ENCODE results near the gene CHD2.
"Not testable (repeated sequence)": the region's sequence is repeated elsewhere in the genome, so short reads cannot be mapped to it uniquely, and the experiment has no call there.

Gene CHD2

DNA sequence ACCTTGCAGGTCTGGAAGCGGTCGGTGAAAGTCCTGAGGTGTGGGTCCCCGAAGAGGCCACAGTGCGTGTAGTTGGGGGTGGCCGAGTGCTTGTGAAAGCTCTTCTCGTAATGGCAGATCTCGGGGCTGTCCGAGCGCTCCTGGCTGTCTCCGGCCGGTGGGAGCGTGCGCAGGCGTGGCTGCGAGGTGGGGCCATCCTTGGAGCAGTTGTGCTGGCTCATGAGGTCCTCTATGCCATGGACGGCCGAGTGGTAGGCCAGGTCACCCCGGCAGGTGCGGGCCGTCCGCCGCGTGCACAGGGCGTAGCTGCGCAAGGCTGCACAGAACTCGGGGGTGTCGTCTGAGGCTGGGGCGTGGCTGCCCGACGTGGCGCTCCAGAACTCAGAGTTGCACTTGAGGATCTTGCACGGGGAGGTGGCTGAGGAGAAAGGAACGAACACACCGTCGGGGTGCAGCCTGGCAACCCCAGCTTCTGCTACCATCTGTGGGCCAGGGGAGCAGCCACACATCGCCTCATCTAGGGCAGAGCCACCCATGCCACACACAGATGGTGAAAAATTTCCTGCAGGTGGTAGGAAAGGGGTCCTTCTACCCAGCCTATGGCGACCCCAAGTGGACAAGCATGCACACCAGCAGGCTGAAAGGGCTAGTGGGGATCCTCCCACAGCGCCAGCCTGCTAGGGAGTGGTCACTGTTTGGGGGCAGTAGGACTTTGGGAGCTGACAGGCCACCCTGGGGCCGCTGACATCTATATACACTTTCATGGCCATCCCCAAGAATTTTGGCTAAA, 152.2 kb downstream of the CHD2 start:
- DNase-seq: no peak

DNA sequence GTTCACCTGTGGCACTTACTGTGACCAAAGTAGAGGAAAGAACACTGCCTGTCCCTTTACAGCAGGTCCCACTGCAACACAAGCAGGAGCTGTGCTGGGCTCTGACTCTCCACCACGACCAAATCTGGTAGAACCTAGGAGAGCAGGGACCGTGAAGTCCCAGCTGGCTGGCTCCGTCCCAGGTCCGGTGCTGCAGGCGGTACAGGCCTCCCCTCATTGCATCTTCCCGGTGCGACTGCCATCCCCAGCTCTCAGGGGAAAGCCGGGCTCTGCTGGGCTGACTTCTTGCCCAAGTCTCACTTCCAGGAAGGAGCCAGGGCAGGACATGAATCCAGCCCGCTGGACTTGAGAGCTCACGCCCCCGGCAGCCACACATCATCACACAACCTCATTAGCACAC, 155.1 kb downstream of the CHD2 start:
- no peak for DNase-seq

DNA sequence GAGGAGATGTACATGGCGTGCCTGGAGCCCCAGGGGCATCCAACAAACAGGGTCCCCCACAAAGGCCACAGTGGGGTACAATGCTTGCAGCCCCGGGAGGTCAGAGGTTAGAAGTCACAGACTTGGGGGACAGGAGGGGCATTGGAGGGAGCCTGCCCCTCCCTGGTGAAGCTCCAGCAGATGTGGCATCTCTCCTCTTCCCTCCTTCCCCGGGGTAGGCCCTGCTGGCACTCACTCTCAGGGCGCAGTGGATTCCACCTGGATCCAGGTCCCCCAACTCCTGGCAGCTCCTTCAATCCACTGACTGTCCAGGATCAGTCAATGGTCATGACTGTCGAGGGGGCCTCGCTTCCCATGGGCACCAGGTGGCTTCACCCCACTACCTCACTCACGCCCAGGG, 156.7 kb downstream of the CHD2 start:
- DNase-seq: no peak

DNA sequence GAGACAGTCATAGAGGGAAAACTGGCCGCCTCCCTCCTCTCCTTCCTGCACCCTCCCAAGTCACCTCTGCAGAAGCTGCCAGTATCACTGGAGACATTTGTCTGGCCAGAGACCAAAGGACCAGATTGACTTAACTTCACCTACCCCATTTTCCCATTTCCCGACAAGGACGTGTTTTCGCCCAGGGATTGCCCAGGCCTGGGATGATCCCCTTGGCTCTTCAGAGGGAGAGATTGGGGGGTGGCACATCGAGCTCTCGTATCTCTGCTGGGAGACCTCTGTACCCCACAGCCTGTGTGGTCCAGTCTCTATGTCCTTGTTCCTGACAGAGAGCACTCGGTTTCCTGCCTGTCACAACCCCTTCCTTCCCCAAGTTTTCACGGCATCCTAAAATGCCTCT, 157.5 kb downstream of the CHD2 start:
- no peak for DNase-seq

DNA sequence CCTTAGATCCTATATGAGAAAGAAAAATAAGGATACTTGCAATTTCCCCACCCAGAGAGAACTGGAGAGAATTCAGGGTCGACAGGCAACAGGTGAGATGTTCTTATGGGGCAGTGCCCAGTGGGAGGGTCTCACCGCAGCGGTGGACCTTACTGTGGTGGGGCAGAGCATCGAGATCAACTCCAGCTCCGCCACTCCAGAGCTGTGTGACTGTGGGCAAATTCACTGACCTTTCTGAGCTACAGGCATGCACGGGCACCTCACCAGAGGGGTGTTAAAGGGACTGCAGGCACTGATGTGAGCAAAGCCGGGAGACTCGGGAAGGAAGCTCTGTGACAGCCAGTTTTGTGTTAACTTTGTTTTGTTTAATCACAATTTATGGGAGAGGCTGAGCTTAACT, 158.0 kb downstream of the CHD2 start:
- no peak for DNase-seq

DNA sequence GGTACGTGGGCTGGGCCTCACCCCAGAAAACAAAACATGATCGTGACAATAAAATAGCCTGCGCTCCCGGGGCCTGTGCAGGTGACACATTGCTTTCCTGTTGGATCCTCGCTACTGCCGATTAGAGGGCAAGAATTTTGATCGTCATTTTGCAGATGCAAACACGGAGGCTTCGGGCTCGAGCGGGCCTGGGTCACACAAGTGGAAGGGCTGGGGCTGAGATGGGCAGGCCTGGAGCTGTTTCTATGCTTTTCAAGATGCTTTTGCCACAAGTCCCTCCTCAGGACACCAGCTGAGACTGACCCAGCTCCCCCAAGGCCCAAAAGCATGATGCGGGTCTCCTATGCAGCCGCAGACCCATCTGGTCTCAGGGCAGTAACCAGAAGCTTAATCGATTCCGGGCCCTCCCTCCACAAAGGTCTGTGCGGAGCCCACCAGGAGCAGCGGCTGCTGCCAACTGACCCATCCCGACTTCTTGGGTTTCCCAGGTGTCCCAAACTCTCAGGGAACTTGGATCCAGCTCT, 158.8 kb downstream of the CHD2 start:
- no peak for DNase-seq

DNA sequence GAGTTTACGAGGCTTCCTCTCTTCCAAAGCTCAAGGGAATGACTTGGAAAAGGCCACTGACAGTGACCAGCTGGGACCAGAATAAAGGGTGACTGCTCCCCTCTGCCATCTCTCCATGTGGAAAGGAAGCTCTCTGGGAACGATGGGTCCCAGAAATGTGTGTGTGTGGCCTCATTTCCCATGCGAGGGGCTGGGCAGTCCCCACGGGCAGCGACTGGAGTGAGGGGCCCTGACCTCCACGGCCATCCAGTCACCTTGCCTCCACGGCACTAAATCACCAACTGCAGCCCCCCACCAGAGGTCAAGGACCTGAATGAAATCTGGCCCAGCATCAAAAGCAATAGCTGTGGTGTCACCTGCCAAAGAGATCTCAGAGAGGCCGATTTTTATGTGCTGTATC, 159.3 kb downstream of the CHD2 start:
- DNase-seq: no peak

DNA sequence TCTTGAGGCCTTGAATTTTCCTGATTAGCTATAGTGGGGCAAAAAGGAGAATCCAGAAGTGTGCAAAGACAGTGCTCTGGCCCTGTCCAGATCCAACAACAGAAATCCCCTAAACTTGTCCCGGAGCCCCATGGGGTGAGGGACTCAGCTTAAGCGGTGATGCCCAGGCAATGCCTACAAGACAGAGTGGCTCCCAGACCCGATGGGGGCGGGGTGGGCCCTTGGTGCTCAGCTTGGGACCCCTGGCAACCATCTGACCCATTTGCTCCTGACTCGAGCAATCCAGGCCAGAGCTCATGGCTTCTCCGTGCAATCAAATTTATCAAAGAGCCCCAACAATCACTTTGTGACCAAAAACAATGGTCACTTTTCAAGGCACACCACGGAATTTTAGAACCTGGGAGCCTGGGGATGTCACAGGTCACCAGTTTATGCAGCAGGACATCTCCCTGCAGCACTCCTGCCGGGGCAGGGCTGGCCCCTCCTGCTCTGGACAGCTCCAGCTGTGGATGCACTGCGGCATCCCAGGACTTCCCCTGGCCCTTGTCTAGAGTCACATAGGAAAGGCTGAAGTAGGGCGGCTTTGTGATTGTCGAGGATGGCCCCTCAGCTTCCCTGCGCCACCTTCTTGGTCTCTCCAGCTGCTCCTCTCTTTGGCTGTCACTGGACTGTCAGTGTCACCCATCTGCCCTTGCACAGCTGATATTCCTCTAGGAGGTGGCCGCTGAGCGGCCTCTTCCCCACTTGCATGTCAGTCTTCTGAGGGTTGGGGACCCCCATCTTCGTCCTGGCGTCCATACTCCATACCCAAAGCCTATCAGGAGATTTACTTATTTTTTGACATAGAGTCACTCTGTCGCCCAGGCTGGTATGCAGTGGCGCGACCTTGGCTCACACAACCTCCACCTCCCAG, 160.5 kb downstream of the CHD2 start:
- no peak for DNase-seq

DNA sequence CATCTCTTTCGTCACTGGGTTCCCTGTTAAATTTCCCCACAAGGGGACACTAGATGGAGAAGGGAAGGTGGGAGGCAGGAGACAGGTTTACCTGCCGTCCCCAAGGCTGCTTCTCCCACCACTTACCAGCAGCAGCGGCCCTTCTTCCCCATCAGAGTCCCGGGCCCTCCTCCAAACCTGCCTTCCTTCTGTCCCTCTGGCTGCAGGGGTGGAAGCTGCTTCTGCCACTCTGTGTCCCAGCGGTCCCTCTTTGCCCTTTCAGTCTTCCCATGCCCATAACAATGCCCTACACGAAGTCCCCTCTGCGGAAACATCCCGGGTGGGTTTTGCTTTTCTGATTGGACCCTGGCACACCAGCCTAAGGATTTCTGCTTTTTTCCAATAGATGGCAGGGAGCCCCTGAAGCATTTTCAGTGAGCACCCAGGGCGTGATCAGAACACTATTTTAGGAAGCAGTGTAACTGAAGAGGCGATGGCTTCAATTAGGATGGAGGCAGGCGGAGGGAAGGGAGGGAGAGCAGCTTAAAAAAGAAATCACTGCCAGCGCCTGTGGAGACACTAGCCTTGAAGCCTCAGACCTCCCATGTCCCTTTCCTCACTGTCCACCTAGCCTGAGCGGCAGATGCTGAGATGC, 162.6 kb downstream of the CHD2 start:
- not testable (repeated sequence) for DNase-seq

DNA sequence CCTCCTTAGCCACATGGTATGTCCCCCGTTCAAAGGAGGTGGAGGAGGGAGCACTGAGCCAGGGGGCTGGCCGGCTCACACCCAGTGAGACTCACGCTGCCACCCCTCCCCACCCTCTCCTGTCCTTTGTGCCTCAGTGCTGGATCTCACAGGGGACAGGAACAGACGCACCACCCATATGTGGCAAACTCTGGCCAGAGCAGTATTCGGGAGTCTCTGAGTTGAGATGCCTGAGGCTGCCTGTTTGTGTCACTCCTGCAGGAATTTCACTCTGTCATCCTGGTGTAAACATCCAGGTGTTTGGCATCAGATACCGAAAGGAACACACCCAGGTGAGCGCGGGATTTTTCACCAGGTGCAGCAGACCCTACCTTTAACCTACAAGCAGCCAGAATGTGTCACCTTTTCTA, 163.1 kb downstream of the CHD2 start:
- no peak for DNase-seq

DNA sequence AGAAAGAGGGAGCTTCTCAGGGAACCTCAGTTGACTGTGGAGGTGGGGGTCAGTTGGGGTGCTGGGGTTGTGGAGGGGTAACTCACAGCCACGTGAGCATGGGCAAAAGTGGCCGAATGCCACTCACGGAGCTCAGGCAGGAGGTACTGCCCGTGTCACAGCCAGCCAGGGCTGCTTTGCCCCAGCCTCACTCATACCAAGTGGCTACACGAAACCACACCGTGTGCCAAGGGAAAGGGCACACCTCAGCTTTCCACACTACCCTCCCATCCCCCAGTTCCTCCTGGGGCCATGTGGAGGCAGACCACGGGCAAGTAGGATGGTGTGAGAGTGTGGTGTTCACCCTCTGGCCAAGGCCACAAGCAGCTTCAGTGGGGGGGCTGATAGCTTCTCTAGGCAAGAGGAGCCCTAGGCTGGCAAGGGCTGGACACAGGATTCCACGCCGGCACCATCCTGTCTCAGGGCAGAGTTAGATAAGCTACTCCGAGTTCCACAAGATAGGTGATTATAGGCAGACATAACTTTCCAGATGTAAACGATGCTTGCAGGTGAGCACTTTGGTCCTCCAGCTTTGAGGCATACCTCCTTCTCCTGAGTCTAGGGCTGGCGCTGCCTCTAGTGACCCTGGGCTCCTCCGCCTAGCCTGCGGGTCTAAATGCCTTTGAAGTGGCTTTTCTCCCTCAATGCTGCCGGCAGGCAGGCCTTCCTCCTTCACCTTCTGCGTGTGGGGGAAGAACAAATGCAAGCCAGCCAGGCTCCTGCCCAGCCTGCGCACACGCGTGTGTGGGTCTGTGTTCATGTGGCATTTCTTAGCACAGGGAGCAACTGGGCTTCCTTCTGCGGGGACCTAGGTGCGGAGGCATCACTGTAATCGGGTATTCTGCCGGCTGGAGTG, 163.9 kb downstream of the CHD2 start:
- DNase-seq: no peak

DNA sequence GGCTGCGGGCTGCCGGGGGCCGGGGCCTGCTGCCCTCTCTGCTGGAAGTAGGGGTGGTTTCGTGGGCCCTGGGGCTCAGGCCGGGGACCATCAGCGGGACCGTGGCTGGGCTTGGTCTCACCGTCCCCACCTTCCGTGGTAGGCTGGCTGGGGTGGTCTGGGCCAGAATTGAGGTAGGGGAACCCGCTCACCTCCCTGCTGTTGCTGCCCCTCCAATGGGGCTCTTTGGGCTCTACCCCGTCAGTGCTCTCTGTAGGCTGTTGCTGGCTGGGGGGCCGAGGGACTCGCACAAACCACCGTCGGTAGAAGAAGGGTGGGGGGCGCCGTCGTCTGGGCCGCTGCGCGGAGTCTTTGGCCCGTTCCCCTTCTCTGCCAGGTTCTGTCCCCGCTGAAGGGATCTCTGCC, 165.5 kb downstream of the CHD2 start:
- no peak for DNase-seq

DNA sequence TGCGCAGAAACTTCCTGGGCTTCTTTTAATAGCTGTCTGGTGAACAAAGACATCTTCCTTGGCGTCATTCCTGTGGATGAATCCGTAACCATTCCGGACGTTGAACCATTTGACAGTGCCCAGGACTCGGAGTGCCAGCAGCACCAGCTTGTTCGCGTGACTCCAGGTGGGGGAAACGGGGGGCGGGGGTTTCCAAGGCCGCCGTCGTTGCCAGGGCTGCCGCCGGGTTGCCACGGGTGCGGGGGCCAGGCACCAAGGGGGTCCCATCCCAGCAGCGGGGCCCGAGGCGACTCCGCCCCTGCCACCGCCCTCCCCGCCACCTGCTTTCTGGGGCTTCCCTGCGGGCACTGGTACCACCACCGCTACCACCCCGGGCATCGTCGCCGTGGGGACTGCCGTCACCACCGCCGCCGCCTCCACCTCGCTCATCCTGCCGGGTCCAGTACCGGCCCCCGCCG, 166.1 kb downstream of the CHD2 start:
- DNase-seq: no peak

DNA sequence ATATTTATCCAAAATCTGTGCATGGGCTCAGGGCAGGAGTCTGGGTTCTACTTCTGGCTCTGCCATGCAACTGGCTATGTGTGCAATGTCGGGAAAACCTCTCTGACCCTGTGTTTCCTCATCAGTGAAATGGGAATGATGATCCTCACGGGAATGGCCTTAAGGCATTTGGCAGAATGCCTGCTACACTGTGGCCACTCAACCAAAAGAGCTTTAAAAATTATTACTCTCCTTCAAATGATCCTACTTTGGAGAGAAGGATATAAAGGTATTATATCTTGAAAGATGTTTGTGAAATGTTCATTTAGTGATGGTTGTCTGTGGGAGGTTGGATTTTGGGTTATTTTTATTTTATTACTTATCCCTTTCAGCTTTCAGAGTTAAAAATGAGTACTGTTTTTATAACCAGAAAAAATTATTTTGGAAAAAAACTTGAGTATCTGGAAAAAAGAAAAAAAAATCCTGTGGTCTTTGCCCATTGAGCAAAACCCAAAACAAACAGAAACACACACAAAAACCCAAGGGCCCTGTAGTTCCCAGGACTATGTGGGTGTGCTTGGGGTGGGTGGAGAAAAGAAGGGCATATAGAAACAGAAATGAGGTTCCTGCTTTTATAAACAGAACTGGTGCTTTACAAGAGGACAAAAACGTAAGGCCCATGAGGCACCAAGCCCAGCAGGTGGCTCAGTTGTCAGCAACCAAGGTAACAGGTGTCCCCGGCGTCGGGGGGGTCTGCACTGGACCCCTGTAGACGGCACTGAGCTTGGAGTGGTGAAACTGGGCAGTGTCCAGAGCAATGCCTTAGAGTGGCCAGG, 166.9 kb downstream of the CHD2 start:
- DNase-seq: no peak

DNA sequence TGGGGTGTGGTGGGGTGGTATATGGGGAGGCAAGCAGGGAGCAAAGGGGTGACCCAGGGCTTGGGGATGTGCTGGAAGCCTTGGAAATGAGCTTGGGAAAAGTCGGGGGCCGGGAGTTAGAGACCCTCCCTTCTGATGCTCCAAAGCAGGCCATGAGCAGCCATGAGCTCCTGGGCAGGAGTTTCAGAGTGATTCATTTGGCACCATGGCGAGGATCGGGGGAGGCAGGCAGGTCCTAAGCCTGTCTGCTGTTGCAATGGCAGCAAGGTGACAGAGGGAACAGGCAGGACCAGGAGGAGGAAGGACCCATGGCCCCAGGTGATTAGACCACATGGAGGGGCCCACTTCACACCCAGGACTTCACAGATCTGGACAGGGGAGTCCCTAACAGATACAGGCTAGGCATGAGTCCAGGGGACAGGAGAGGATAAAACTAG, 167.5 kb downstream of the CHD2 start:
- no peak for DNase-seq

DNA sequence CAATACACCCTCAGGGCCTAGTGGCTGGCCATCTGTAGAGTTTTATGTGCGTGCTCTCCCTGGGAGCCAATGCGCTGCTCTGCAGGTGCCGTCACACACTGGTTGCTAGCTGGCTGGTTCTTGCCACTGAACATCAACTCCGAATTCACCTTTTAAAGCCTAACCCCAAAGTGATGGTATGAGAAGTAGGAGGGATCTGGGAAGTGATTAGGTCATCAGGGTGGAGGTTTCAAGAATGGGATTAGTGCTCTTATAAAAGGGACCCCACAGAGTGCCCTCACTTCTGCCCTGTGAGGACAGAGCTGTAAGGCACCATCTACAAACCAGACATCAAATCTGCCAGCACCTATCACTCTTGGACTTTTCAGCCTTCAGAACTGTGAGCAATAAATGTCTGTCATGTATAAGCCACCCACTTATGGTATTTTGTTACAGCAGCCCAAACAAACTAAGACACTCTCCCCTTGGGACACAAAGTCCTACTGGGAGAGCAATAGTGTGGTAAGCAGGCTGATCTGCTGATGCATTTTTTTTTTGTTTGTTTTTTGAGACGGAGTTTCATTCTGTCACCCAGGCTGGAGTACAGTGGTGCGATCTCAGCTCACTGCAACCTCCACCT, 168.6 kb downstream of the CHD2 start:
- DNase-seq: no peak

DNA sequence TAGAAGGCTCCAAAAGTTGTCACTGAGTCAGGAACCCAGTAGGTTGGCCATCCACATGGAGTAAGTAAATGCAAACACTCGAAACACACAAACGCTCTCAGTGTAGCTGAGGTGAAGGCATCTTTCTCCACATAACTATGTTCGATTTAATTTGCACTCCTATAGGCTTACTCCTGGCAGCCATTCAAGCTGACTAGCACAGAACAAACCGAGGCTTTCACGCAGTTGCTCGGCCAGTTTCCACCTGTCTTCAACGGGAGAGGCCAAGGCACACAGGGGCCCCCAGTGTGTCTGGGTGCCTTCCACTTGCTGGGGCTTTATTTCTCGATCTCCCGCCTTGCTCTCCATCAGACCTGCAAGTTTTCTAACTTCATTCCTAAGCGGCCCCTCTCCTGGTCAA, 170.0 kb downstream of the CHD2 start:
- no peak for DNase-seq

DNA sequence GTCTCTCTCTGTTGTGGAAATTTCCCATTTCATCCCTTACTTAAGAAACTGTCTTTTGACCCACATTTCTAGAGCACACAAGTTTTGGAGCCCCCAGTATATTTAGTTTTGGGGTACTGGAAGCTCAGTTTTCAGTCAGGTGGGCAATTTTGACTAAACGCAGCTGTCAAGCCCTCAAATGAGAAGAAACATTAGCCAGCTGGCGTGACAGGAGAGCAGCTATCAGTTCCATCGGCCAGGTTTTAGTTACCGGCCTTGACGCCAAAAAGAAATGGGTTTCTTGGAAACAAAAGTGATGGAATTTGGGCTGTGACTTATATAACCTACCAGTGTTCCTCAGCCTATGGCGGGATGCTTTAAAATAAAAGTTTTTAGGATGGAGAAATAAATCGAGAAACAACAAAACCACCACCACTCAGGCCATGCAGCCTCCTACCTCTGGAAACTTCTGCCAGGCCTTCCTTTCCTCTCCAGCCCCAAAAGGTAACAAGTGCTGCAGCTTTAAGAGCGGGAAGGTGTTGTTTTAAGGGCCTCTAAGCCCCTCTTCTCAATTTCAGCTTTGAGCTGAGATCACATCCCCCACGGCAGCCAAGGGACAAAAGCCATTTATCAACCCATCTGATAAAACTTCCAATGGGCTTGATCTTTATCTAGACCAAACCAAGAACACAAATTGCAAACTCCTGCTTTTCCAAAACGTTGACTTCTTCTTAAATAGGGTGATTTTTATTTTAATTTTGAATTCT, 170.6 kb downstream of the CHD2 start:
- DNase-seq: peak; percentile 53

DNA sequence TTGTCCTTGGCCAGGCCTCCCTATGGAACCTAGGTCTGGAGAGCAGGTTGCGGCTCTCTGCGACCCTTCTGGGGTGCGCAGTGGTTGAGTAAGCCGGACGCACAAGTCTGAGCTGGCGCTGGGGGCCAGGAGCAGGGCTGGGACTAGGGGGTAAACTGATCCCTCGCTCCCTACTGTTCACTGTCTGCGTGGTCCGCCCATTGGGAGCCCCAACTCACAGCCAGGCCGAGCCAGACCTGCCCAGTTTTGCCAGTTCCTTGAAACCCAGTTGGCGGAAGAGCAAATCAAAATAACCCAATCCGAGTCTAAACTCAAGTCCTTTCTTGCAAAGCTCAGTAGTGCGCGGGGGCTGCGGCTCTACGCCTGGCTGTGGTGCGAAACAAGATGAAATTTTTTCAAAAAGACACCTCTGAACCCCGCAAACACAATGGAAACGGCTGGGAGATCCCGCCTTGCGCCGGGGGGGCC, 171.4 kb downstream of the CHD2 start:
- no peak for DNase-seq

DNA sequence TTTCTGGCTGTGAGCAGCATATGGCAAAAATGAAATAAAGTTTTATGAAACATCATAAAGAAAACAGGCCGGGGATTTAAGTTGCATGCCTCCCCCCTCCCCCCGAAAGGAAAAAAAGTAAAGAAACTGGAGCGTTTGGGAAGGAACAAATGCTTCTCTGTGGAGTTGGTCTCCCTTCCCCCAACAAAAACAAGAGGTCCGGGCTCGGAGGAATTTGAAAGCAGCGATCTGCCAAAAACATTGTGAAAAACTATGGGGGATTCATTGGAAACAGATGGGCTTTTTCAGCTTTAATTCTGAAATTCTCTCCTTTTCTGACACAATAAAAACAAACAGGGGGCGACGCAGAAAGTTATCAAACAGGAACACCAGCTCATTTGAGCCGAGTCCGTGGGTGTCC, 171.9 kb downstream of the CHD2 start:
- no peak for DNase-seq
